NCI-H446 (cell line): ENCODE data around the gene TTC23.
"Not testable (repeated sequence)": the region's sequence is repeated elsewhere in the genome, so short reads cannot be mapped to it uniquely, and the experiment has no call there.

ENCODE experiments used
- DNase-seq, 2 experiments: peaks; one replicate each; lab custom pipeline; 2025; lab: John Stamatoyannopoulos, UW

Gene TTC23

DNA sequence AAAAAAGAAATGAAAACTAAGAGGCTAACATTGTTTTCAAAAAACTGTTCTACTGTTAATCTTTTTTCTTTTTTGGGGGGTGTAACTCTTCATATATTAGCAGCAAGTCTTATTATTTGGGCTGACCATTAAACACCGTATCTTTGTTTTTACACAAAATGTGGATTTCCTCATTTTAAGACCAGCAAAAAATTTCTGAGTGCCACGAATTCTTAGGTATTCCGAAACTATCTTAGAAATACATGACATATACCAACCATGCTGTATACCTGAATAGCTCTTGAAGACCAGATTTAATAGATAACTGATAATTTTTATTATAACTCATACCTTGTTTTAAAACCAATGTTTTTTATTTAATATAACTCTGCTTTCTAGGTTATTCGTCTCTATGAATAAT lies 620 bp upstream of the TTC23 start:
- DNase-seq, result no peak

DNA sequence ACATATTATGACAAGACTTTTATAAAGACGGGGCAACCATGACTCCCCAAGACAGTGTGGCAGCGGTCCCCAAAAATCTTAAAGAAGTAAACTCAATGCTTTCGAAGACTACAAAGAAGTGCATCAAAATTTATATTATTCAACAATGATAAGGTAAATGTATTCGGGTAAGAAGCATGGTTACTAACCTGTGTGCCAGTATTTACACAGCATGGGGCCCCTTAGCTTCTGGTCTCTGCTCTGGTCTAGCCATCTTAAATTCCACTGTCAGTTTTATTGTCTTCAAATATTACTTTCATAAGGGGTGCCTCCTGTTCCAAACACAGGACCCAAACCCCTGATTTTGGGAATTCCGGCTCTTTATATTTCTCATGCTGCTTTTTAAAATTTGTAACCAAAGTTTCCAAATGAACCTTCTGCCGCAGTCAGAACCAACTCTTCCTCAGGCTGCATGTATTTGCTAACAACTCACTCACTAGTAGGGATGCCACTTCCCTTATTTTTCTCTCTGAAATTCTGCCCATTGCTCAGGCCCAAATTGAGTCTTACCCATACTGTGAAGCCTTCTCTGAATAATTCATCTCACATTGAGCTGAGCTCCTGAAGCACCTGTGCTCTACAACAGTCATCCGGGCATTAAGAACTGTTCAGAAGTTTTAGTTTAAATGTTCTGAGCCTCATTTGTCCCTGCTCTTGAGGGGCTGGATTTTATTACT lies 1.2 kb downstream of the TTC23 start:
- DNase-seq, result no peak

DNA sequence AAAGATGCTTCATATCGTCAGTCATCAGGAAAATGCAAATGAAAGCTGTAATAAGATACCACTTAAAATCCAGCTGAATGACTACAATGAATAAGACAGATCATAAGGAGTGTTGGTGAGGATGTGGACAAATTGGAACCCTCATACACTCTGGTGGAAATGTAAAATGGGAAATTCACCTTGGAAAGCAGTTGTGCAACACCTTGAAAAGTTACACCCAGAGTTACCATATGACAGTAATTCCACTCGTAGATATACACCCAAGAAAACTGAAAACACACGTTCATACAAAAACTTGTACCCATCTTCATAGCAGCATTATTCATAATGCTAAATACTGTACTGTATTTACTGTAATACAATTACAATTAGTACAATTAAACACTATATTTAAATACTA lies 2.3 kb downstream of the TTC23 start:
- DNase-seq, result no peak

DNA sequence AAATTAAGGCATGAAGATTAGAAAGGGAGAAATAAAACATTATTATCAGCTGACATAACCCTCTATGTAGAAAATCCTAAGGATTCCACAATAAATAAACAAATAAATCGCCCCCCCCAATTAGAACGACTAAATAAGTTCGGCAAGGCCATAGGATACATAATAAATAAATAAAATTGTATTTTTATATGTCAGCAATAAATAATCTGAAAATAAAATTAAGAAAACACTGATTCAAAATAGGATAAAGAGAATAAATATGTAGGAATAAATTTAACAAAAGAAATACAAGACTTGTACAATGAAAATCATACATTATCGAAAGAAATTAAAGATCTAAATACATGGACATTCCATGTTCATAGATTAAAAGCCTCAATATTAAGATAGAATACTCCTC lies 5.1 kb downstream of the TTC23 start:
- no peak for DNase-seq

GRCh38 chr15:99241752-99242151 lies 7.6 kb downstream of the TTC23 start:
- DNase-seq, result no peak

DNA sequence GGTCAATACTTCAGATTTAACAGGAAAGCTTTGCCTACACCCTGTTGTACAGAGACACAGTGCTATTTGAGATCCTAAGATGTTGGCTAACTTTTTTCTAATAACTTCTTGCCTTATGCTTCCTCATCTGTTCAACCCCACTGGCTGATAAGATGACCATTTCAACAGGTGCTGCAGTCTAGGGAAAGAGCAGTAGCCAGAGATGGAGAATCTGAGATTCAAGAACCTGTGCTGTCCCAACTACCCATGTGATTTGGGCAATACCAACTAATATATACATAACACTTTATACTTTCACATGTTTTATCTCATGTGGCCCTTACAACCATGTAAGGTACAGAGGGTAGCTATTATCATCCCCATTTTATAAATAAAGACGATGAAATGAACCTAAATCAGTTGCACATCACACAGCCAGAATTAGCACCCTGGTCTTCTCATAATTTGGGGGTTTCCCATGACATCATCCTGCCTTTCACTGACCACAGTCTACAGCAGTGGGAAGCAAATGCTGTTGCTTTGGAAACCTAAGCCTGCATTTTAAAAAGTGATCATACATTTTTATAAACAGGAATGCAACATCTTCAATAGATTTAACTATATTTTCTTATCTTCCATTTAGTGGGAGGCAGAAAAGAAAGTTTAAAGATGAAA lies 9.7 kb downstream of the TTC23 start:
- no peak for DNase-seq

- DNase-seq, result no peak
Measured at GRCh38 chr15:99238849-99239248, 10.5 kb downstream of the TTC23 start.

DNA sequence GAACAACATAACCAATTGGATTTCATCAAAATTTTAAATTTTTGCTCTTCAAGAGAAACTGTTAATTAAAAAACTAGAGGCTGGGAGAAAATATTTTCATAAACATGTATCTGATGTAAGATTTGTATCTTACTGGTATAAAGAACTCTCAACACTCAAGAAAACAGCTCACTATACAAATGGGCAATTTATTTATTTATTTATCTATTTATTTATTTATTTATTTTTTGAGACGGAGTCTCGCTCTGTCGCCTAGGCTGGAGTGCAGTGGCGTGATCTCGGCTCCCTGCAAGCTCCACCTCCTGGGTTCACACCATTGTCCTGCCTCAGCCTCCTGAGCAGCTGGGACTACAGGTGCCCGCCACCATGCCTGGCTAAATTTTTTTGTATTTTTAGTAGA lies 15.2 kb downstream of the TTC23 start:
- DNase-seq, result not testable (repeated sequence)

GRCh38 chr15:99232740-99233139 lies 16.6 kb downstream of the TTC23 start:
- no peak for DNase-seq

- no peak for DNase-seq
Measured at GRCh38 chr15:99230867-99231266, 18.5 kb downstream of the TTC23 start.

DNA sequence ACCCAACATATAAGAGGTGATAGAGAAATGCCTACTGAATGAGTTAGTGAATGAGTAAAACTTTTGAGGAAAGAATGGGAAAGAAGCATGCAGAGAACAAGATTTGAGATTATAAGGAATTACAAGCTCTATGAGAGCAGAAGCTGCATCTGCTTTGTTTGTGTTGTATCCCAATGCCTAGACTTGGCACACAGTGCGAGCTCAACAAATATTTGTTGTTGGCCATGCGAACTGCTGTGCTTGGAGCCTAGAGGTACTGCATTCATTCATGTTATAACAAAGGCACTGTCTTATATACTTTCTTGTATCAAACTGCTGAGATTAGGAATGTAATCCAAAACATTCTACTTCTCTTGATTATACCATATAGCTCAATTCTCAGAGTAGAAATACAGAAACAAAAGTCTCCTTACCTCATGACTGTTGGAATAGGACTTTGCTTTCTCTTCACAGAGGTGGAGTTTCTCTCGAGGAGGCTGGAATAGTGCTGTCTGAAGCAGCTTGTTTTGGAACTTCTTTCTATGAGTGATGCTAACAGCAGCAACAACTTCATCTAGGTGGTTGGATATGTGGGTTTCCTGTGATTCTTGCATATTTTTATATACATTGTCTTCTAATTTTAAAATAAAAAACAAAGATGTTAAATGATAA lies 21.1 kb downstream of the TTC23 start:
- no peak for DNase-seq

DNA sequence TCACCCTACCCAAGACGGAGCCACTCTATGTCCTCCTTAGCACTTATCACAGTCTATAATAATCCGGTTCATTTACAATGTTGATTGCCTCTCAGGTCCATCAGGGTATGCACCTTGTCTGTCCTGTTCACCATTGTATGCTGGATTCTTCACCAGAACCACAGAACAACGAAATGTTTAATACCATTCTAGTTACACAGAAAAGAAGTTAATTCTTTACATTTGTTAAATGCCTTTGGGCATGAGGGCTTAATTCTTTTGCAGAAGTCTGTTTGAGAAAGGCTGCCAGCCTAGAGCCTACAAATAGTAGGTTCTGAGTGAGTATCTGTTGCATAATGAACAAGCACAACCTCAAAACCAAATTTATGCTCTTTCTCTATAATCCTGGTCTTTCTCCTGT lies 22.6 kb downstream of the TTC23 start:
- no peak for DNase-seq

DNA sequence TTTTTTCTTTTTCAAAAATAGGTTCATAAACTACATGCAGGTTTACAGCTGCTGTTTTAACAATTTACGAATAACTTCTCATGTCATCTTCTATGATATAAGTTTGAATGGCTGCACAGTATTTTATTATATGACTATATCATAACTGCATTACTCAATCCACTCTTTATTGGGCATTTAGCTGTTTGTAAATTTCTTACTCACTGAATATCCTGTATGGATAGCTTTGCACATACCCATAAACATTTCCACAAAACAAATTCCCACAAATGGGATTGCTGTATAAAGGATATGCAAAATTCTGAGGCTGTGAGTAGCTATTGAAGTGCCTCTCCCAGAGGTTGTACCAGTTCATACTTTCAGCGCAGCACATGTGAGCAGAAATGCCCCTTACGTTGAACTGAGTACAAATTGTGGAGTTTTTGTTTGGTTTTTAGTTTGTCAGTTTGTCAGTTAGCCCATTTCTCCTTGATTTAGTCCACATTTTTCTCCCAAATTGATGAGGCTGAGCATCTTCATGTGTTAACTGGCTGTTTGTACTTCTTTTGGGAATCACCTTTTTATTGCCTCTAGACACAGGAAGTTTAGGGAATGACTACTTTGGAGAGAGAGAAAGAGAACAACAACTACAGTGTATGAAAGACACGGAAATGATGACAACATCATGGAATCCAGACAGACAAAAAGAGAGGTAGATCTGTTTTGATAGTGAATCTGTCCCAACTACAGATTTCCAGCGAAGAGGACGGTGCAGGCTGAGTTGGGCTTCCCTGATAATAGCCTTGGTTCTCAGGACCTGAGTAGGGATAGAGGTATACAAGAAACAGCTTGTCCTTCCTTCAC lies 24.8 kb downstream of the TTC23 start:
- DNase-seq, result no peak

DNA sequence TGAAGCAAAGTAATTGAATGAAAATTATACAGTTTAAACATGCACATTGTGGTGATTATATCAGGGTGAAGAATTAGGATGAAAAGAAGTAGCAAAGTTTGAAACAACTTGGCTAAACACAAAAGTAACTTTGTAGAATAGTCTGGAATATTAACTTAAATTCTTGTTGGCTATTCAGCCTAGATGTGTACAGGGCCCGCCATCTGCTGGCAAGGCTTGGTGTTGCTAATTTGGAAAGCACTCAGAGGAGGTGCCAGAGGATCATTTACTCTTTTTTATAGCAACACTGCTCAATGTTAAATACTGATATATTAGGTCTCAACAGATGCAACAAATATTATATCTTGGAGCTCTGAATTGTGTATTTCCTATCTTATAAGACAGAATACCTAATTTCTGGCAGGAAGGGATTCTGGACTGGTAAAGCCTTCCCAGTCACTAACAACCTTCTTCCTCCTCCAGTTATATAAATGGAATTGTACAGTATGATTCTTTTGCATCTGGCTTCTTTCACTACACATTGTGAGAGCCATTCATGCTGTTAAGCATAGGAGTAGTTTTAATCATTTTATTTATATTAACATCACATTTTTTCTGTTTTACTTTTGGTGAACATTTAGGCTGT lies 36.1 kb downstream of the TTC23 start:
- DNase-seq, result peak; percentile 12 to 59

DNA sequence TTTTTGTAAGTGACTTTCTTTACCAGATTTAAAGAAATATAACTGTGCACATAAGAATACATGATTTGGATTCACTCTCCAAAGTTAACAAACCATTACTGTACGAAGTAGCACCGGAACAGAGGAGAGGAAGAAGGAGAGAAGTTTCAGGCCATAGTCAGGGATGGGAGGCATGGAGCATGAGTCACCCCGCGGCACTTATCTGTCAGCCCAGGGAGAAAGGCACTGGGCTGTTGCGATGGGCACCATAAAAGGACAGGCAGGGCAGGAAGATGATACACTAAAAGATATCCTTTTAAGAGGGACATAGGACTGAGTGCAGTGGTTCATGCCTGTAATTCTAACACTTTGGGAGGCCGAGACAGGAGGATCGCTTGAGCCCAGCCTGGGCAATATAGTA lies 37.0 kb downstream of the TTC23 start:
- no peak for DNase-seq

GRCh38 chr15:99211926-99212325 lies 37.5 kb downstream of the TTC23 start:
- no peak for DNase-seq

DNA sequence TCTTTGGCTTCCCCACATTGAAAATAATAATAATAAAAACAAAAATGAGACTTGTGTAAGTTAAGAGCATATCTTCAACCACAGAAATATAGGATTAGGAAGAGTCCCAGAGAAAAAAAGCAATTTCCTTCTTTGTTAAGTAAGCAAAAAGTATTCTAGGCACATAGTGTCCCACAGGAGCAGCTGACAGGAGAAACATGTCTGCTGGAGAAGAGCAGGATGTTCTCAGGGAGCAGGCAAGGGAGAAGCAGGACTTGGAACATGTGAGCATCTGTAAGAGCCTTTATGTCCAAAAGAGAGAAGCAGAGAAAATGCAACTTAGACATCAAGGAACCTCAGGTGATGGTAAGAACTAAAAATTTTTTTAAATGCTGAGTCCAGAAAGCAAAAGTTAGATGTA lies 39.0 kb downstream of the TTC23 start:
- DNase-seq, result no peak

DNA sequence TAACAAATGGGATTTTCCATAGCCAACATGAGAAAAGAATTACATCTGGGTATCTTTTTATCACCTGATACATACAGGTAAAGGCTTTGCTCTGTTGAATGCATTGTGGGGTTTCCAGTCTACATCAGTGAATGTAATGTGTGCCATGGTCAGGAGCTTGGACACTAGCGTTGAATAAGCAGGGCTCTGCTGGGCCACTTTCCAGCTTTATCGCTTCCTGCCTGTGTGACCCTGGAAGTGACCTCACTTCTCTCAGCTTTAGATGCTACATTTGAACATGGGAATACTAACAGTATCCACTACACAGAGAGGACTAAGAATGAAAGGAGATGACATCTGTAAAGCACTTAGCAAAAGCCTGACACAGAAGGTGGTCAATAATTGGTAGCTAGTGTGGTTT lies 40.1 kb downstream of the TTC23 start:
- DNase-seq, result no peak

- DNase-seq, result no peak
Measured at GRCh38 chr15:99207672-99208071, 41.7 kb downstream of the TTC23 start.

DNA sequence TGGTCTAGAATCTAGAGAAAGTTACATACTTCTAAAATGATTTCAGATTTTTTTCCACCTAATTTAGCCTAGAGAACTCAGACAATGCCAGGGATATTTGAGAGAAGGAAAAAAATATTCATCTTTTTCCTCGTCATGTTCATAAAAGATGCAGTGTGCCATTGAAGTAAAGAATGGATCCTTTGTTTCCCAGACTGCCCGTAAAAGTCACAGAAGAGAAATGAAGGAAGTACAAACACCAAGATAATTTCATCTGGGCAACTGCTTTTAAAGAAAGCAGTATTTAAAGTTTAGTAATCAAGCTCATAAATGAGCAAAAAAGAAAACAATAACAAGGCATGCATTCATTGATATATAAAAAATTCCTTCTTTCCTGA lies 47.2 kb downstream of the TTC23 start:
- no peak for DNase-seq

DNA sequence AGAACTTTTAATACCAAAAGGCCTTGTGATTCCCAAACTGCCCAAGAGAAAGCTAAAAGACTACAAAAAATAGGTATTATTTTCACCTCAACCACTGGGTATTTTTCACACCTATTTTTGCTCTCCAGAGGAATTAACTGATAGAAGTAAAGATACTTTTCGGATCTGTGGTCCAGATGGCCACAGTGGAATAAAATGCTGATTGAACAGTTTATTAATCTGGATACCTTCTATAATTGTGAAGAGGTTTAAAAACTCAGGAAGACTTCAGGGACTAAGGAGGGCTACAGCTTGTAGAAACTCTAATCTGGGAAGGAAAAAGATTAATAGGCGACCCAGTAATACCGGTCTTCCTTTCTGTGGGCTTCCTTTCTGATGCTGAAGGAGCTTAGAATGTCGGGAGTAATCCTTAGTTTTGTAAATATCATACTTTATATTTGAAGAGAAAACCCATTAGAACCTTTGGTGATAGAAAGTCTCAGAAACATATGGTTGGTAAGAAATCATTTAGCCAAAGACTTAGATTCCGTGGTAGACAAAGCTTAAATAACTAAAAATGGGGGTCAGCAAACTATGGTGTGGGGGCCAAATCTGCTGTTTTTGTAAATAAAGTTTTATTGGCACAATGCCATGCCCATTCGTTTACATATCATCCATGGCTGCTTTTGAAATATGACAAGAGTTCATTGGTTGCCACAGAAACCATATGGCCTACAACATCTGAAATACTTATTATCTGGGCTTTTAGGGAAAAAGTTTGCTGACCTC lies 47.8 kb downstream of the TTC23 start:
- no peak for DNase-seq
